Mucosa of stomach (tissue), 1 donor: Measurements from ENCODE around the gene NTM.

Experiments
- H3K27me3 ChIP-seq: one replicate; pipeline ENCODE4 v1.7.0; 2013; ENCODE audit warnings: mild to moderate bottlenecking, low read length; ENCODE audit not compliant: control insufficient read depth, insufficient read depth
- H3K36me3 ChIP-seq: one replicate; pipeline ENCODE4 v1.7.0; 2013; ENCODE audit warnings: low read length; ENCODE audit not compliant: control insufficient read depth, insufficient read depth
- H3K4me1 ChIP-seq: one replicate; pipeline ENCODE4 v1.7.0; 2013; ENCODE audit warnings: mild to moderate bottlenecking, low read length; ENCODE audit not compliant: control insufficient read depth, insufficient read depth
- H3K4me3 ChIP-seq: one replicate; pipeline ENCODE4 v1.7.0; 2013; ENCODE audit warnings: low read length
- H3K9ac ChIP-seq: one replicate; pipeline ENCODE4 v1.7.0; 2013; ENCODE audit warnings: mild to moderate bottlenecking, low read length, moderate library complexity
- H3K9me3 ChIP-seq: one replicate; pipeline ENCODE4 v1.7.0; 2013; ENCODE audit warnings: mild to moderate bottlenecking, low read length, moderate library complexity; ENCODE audit not compliant: control insufficient read depth
- donor health status: Pancreatic carcinoma.

Gene NTM

GRCh38 chr11:132336781-132337535 lies 966.5 kb downstream of the NTM start:
- Histone ChIP-seq H3K9ac (no peak overlapping the region), H3K36me3 (no peaks in the 10 kb centered on the region), H3K9me3 (no peaks in the 10 kb centered on the region), H3K27me3 (no peaks in the 10 kb centered on the region), H3K4me3 (no peak overlapping the region), H3K4me1 (no peaks in the 10 kb centered on the region)

GRCh38 chr11:132337819-132338416 lies 967.5 kb downstream of the NTM start:
- Histone ChIP-seq H3K36me3 (no peaks in the 10 kb centered on the region), H3K4me1 (no peaks in the 10 kb centered on the region), H3K9ac (no peak overlapping the region), H3K9me3 (no peaks in the 10 kb centered on the region), H3K4me3 (no peak overlapping the region), H3K27me3 (no peaks in the 10 kb centered on the region)

- Histone ChIP-seq H3K4me3 (no peak overlapping the region), H3K36me3 (no peaks in the 10 kb centered on the region), H3K27me3 (no peaks in the 10 kb centered on the region), H3K4me1 (no peaks in the 10 kb centered on the region), H3K9me3 (no peaks in the 10 kb centered on the region), H3K9ac (no peak overlapping the region)
Measured at GRCh38 chr11:132342408-132342807, 972.0 kb downstream of the NTM start.

GRCh38 chr11:132343445-132344175 lies 973.2 kb downstream of the NTM start:
- H3K4me3 ChIP-seq = no peak overlapping the region
- H3K36me3 ChIP-seq = no peaks in the 10 kb centered on the region
- no peaks in the 10 kb centered on the region for H3K4me1 ChIP-seq
- H3K27me3 ChIP-seq = no peaks in the 10 kb centered on the region
- no peaks in the 10 kb centered on the region for H3K9me3 ChIP-seq
- H3K9ac ChIP-seq = no peak overlapping the region

GRCh38 chr11:132346558-132347148 lies 976.2 kb downstream of the NTM start:
- Histone ChIP-seq H3K9ac (no peak overlapping the region), H3K4me3 (no peak overlapping the region), H3K9me3 (no peaks in the 10 kb centered on the region), H3K27me3 (no peaks in the 10 kb centered on the region), H3K36me3 (no peaks in the 10 kb centered on the region), H3K4me1 (no peaks in the 10 kb centered on the region)

- Histone ChIP-seq H3K9ac (no peak overlapping the region), H3K36me3 (no peaks in the 10 kb centered on the region), H3K9me3 (no peaks in the 10 kb centered on the region), H3K27me3 (no peaks in the 10 kb centered on the region), H3K4me1 (no peaks in the 10 kb centered on the region), H3K4me3 (no peak overlapping the region)
Measured at GRCh38 chr11:132347156-132348090, 977.0 kb downstream of the NTM start.

- H3K4me1 ChIP-seq = no peaks in the 10 kb centered on the region
- H3K27me3 ChIP-seq = no peaks in the 10 kb centered on the region
- no peak overlapping the region for H3K9ac ChIP-seq
- H3K4me3 ChIP-seq = no peak overlapping the region
- H3K9me3 ChIP-seq = no peaks in the 10 kb centered on the region
- no peaks in the 10 kb centered on the region for H3K36me3 ChIP-seq
Measured at GRCh38 chr11:132349811-132350733, 979.7 kb downstream of the NTM start.

- H3K9ac ChIP-seq = no peak overlapping the region
- no peaks in the 10 kb centered on the region for H3K36me3 ChIP-seq
- H3K9me3 ChIP-seq = no peaks in the 10 kb centered on the region
- no peak overlapping the region for H3K4me3 ChIP-seq
- H3K4me1 ChIP-seq = no peaks in the 10 kb centered on the region
- H3K27me3 ChIP-seq = no peaks in the 10 kb centered on the region
Measured at GRCh38 chr11:132351050-132351449, 980.6 kb downstream of the NTM start.

GRCh38 chr11:132352497-132352896 lies 982.1 kb downstream of the NTM start:
- Histone ChIP-seq H3K36me3 (no peaks in the 10 kb centered on the region), H3K9ac (no peak overlapping the region), H3K27me3 (no peaks in the 10 kb centered on the region), H3K9me3 (no peaks in the 10 kb centered on the region), H3K4me1 (no peaks in the 10 kb centered on the region), H3K4me3 (no peak overlapping the region)

GRCh38 chr11:132353255-132353654 lies 982.8 kb downstream of the NTM start:
- Histone ChIP-seq H3K4me3 (no peak overlapping the region), H3K27me3 (no peaks in the 10 kb centered on the region), H3K4me1 (no peaks in the 10 kb centered on the region), H3K36me3 (no peaks in the 10 kb centered on the region), H3K9me3 (no peaks in the 10 kb centered on the region), H3K9ac (no peak overlapping the region)
